Measurements from ENCODE around the gene SERPINA12.

GRCh38 chr14:94548131-94548998 is 39.1 kb upstream of the SERPINA12 start:
- TF ChIP-seq CTCF (IDR thresholded peaks at IDR 0.05): no peak
- no peak for TF ChIP-seq POLR2A (IDR thresholded peaks at IDR 0.05)
